Purkinje cell (primary cell): ENCODE measurements around the gene OXSM. TPM values are rescaled to one million over a fixed set of nuclear protein-coding genes. Genes with fewer than 3 reads are reported as not detected.

ENCODE experiments used
- polyA plus RNA-seq: library from polyadenylated mRNA; unstranded; fragments of >200 nt; fragmentation: Nextera tagmentation; gene quantifications from 2 replicates; pipeline ENCODE4 v1.2.1, GENCODE V29; 2014

OXSM gene
- polyA plus RNA-seq: 18.8 and 24.8 TPM in 2 replicates

DNA sequence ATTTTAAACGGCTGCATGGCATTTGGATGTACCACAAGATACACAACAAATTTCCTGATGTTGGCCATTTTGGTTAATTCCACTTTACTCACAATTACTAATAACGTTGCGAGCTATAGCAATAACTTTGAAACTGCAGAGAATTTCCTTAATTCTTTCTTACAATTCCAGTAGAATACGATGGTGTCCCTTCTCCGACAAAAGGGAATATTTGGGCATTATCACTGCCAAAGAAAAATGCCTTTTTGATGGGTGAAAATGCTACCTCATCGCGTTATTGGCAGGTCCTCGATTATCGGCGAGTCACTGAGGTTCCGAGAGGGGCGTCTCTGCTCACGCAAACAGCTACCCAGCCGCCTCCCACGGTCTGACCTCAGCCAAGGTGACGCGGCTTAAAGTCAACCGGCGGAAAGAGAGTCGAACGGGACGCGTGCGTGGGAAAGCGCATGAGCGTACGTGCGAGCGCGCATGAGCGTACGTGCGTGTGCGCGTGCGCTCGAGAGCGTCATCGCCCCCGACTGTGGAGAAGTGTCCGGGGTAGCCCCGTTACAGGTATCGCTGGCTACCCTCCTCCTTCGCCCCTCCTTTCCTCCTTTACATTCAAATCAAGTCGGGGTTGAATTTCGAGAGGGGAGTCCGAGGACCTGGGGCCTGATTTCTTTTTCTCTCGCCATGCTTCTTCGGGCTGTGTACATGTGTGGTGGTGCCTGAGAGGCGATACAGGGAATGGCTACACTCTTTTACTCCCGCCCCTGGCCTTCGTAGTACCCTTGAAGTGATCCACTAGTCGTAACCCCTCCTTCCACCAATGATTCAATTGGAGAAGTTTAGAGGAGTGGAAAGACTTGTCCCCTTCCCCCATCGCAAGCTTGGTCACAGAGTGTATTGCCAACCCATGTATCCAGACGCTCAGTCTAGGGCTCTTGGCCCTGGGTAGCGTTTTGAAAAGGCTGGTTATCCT, at the start of gene OXSM:
TSS of gene OXSM (plus strand) at position 495 of the 961 bp plus-strand sequence. CDS start 931 bp downstream, outside the sequence.

DNA sequence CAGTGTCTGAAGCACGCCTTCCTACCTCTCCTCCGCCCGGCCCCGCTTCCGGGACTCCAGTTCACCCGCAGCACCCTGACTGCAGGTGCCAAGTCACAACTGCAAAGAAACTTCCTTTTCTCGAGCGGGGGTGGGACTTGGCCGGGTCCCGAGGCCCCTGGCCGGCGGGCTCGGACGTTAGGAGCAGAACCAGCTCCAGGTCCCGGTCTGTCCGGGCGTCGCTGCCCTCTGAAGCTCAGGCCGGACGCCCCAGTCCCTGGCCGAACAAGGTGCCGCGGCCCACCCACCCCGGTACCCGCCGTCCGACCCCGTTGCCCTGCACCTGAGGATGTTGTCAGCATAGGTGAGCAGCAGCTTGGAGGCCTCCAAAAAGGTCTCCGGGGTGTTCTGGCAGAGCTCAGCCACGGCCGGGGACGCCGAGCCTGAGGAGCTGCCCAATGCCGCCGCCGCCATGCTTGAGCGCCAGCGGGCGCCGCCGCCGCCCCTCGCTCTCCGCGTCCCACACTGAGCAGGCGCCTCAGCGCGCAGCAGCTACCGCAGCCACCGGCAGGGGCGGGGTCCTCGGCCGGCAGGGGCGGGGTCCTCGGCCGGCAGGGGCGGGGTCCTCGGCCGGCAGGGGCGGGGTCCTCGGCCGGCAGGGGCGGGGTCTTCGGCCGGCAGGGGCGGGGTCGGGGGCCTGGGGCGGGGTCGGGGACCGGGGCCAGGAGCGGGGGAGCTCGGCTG, 6.8 kb upstream of the OXSM start, which contains the start of gene NGLY1:
TSS of gene NGLY1 (minus strand) at position 506 of the 723 bp plus-strand sequence. CDS start at position 453, 53 bp downstream.

Other genes starting within 250 kb of the OXSM start
- gene TOP2B, start 125.2 kb upstream of the OXSM start, polyA plus RNA-seq: 55.2 and 57.7 TPM in 2 replicates
- 40.7 and 43.7 TPM in 2 replicates for gene NGLY1, start 6.6 kb upstream of the OXSM start, polyA plus RNA-seq